HG03045 (cell line): Measurements from ENCODE around the gene SAA2.
"Not testable (repeated sequence)": the region's sequence is repeated elsewhere in the genome, so short reads cannot be mapped to it uniquely, and the experiment has no call there.

ENCODE experiments used
- ATAC-seq: cut with Tn5 transposase; IDR thresholded peaks from one replicate; pipeline ENCODE4 v1.9.1; 2021; ENCODE audit warnings: mild to moderate bottlenecking, moderate library complexity; ENCODE audit not compliant: unreplicated experiment

SAA2 gene

DNA sequence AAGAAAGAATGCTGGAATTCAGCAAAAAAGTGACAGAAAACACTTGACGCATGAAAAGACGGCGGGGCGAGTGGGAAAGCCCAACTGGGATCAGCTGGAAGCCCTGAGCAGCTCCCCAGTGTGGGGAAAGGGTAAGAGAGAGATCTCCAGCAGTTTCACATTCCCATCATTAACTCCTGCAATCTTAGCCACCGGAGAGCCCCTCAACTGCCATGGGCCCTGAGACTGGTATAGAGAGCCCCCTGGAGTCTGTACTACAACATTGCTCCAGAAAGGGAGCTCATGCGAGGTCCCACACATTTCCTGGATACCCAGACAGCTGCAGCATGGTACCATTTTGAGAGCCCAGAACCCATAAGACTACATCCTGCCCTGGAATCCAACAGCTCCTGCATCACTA lies 44.7 kb downstream of the SAA2 start:
- no peak for ATAC-seq

DNA sequence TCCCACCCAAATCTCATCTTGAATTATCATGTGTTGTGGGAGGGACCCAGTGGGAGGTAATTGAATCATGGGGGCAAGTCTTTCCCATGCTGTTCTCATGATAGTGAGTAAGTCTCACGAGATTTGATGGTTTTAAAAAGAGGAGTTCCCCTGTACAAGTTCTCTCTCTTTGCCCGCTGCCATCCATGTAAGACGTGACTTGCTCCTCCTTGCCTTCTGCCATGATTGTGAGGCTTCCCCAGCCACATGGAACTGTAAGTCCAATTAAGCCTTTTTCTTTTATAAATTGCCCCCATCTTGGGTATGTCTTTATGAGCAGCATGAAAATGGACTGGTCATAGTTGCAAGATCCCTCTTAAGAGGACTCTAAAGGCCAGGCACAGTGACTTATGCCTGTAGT lies 50.7 kb downstream of the SAA2 start:
- not testable (repeated sequence) for ATAC-seq

DNA sequence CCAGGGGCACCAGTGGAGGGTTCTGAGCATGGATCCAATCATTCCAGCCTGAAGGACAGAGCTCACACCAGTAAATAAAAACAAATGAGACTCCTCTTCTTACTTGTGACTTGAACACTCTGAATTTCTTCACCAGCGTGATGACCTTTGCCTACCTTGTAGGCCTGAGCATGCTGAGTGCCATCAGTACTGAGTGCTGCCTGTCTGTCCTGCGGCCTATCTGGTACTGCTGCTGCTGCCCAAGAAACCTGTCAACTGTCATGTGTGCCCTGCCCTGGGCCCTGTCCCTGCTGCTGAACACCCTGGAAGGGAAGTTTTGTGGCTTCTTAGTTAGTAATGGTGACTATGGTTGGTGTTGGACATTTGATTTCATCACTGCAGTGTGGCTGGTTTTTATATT lies 51.9 kb downstream of the SAA2 start:
- ATAC-seq = no peak
